ENCODE results near the gene MAP1LC3A. TPM values are rescaled to one million over a fixed set of nuclear protein-coding genes. Genes with fewer than 3 reads are reported as not detected.

Gene MAP1LC3A
- total RNA-seq, 4 donors from 2014 or later, result 7.5 to 24.6 (median 19.4) TPM

DNA sequence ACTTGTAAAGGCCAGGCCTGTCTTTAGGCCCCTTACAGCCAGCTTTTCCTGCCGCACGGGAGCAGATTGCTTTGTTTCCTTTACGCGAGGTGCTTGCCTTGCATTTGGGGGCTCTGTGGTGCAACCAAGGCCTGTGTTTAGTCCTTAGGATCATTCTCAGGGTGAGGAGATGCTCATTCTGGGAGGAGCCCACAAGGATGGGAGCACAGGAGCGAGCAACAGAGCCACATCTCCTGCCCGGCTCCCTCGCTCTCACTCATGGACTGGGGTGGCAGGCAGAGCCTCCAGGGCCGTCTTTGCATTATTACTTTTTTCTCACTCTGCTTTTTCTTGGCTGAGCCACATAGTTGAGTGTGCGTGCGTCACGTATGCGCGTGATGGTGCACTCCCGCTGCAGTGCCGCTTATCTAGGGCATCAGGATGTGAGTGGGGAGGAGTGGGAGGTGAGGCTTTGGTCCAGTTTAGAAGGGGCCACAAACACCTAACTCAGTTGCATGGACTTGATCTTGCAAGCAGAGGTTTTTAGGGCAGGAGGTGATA is 23.1 kb upstream of the MAP1LC3A start:
- H3K9me3 ChIP-seq, result no peaks in the 10 kb centered on the region
- no peak for DNase-seq
- H3K36me3 ChIP-seq, result peaks cover 40 to 98% (median 43%) of the 10 kb centered on the region in 3 donors
- no peak overlapping the region for H3K27ac ChIP-seq
- H3K27me3 ChIP-seq, result no peaks in the 10 kb centered on the region
- no peak overlapping the region for H3K4me3 ChIP-seq
- H3K4me1 ChIP-seq, result peaks cover 0 to 5% (median 0%) of the 10 kb centered on the region in 3 donors
- intact Hi-C loops (cut with DNase I), result no loop called here
- TF ChIP-seq, protein P1, sequence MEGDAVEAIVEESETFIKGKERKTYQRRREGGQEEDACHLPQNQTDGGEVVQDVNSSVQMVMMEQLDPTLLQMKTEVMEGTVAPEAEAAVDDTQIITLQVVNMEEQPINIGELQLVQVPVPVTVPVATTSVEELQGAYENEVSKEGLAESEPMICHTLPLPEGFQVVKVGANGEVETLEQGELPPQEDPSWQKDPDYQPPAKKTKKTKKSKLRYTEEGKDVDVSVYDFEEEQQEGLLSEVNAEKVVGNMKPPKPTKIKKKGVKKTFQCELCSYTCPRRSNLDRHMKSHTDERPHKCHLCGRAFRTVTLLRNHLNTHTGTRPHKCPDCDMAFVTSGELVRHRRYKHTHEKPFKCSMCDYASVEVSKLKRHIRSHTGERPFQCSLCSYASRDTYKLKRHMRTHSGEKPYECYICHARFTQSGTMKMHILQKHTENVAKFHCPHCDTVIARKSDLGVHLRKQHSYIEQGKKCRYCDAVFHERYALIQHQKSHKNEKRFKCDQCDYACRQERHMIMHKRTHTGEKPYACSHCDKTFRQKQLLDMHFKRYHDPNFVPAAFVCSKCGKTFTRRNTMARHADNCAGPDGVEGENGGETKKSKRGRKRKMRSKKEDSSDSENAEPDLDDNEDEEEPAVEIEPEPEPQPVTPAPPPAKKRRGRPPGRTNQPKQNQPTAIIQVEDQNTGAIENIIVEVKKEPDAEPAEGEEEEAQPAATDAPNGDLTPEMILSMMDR (IDR thresholded peaks at IDR 0.05), result no peak
- no peak for TF ChIP-seq POLR2A (IDR thresholded peaks at IDR 0.05)
- 94 to 95% methylated on average over 14 to 15 of the region's 15 CpGs for WGBS, 2 donors

DNA sequence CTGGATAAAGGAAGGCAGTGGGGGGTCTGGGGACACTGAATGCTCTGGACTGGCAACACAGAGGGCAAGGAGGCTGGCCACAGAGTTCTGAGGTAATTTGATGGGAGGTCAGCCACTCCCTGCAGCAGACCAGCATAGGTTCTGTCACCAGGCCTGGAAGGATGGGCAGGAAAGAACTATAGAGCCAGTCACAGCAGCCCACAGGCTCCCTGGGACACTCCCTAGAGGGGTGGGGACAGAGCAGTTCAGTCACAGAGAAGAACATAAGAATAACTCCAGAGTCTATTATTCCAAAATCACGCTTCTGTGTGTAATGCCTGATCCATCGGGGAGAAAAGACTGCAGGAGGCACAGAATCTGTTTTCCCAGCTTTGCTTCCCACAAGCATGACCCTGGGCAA is 22.7 kb upstream of the MAP1LC3A start:
- Histone ChIP-seq H3K9me3 (no peaks in the 10 kb centered on the region), H3K36me3 (peaks cover 38 to 98% (median 40%) of the 10 kb centered on the region in 3 donors), H3K4me1 (peaks cover 0 to 5% (median 0%) of the 10 kb centered on the region in 3 donors), H3K27ac (no peak overlapping the region), H3K4me3 (no peak overlapping the region), H3K27me3 (no peaks in the 10 kb centered on the region)
- WGBS, 2 donors, result 90 to 92% methylated on average over 2 of the region's 2 CpGs
- TF ChIP-seq, protein P1 (IDR thresholded peaks at IDR 0.05), result no peak
- TF ChIP-seq POLR2A (IDR thresholded peaks at IDR 0.05), result no peak
- no peak for DNase-seq
- intact Hi-C loops (cut with DNase I), result no loop called here

DNA sequence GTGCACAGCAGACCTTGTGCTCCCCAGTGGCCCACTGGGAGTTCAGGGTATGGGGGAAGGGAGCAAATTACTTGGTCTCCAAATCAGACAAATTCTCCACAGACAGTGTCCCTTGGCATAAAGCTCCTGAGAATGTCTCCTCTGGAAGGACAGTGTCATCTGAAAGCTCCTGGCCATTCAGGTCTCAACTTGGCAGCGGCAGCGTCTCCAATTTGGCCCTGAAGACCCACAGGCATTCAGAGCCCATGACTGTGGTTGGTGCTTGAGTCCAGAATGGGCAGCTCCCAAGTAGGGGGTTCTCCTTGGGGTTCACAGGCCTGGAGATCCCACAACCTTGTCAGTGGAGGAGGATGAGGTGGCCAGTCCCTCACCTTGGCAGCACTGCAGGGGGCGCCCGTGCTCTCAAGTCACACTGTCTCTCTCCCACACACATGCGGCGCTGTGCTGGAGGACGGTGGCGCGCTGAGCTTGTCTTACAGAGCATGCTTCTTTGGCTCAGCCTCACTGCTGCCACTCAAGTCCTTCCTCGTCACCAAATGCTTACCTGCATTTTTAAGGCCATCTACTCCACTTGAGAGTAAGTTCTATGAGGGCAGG is 21.6 kb upstream of the MAP1LC3A start:
- H3K4me3 ChIP-seq, result no peak overlapping the region
- H3K9me3 ChIP-seq, result no peaks in the 10 kb centered on the region
- TF ChIP-seq POLR2A (IDR thresholded peaks at IDR 0.05), result no peak
- TF ChIP-seq, protein P1 (IDR thresholded peaks at IDR 0.05), result peak in 3 of 6 experiments; percentile 14 to 38 (median 26)
- H3K27ac ChIP-seq, result no peak overlapping the region
- 76 to 82% methylated on average over 7 to 10 of the region's 10 CpGs for WGBS, 2 donors
- H3K4me1 ChIP-seq, result peaks cover 0 to 5% (median 0%) of the 10 kb centered on the region in 3 donors
- no peak for DNase-seq
- H3K27me3 ChIP-seq, result no peaks in the 10 kb centered on the region
- intact Hi-C loops (cut with DNase I), result no loop called here
- peaks cover 38 to 98% (median 48%) of the 10 kb centered on the region in 3 donors for H3K36me3 ChIP-seq

DNA sequence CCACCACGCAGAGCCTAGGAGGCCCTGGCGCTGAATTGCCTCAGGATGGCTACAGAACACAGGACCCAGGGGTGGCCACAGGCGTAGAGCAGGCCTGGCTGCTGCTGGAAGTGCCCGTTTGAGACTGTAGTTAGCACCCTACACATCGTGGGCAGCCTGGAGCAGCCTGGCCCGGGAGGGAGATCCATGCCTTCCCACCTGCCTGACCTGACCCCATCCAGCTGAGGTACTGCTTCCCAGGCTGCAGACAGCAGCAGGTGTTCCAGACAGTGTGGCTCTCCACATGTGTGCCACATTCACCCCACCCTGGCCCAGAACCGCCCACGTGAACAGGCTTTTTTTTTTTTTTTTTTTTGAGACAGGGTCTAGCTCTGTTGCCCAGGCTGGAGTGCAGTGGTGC is 20.9 kb upstream of the MAP1LC3A start:
- DNase-seq, result no peak
- H3K4me1 ChIP-seq, result peaks cover 0 to 5% (median 0%) of the 10 kb centered on the region in 3 donors
- H3K27me3 ChIP-seq, result no peaks in the 10 kb centered on the region
- intact Hi-C loops (cut with DNase I), result no loop called here
- no peak overlapping the region for H3K27ac ChIP-seq
- TF ChIP-seq, protein P1 (IDR thresholded peaks at IDR 0.05), result no peak
- no peak for TF ChIP-seq POLR2A (IDR thresholded peaks at IDR 0.05)
- no peak overlapping the region for H3K4me3 ChIP-seq
- H3K36me3 ChIP-seq, result peaks cover 32 to 98% (median 49%) of the 10 kb centered on the region in 3 donors
- 74 to 80% methylated on average over 2 to 8 of the region's 8 CpGs for WGBS, 2 donors
- no peaks in the 10 kb centered on the region for H3K9me3 ChIP-seq

DNA sequence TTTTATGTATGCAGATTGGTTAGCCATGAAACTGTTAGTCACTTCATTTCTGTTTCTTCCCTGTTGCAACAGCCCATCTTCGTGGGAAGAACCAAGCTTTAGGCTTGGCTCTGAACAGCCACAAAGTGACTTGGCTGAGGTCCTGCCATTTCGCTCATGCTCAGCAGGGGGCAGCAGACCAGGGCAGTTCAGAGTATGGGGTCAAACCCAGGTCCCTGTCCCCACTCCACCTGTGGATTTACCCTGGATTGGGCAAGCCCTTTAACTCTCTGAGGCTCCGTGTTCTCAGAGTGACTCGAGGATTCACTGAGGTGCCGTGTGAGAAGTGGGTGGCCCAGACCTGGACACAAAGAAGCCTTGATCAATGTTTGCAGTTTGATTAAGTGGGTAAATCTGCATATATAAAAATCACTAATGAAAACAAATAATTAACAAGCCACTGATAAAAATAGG is 19.8 kb upstream of the MAP1LC3A start:
- TF ChIP-seq POLR2A (IDR thresholded peaks at IDR 0.05), result no peak
- TF ChIP-seq, protein P1 (IDR thresholded peaks at IDR 0.05), result peak; percentile 49 to 77 (median 70)
- WGBS, 2 donors, result 29 to 58% methylated on average over 4 of the region's 5 CpGs
- DNase-seq, result no peak
- intact Hi-C loops (cut with DNase I), result no loop called here
- Histone ChIP-seq H3K4me3 (no peak overlapping the region), H3K36me3 (peaks cover 28 to 91% (median 43%) of the 10 kb centered on the region in 3 donors), H3K27ac (peak overlapping the region in 1 of 4 donors; percentile 13), H3K27me3 (no peaks in the 10 kb centered on the region), H3K9me3 (no peaks in the 10 kb centered on the region), H3K4me1 (no peaks in the 10 kb centered on the region)
